C4-2B (cell line): ENCODE results near the gene ELFN1.

Experiments
- CTCF ChIP-seq: fragments of 450-650 bp; conservative IDR thresholded peaks from 2 replicates; pipeline ENCODE4 v1.5.1; 2017; ENCODE audit warnings: mild to moderate bottlenecking
- ZFX ChIP-seq: fragments of 450-650 bp; IDR thresholded peaks from 2 replicates; pipeline ENCODE4 v1.6.1; 2017

GRCh38 chr7:1706721-1707613 is 36.9 kb downstream of the ELFN1 start:
- TF ChIP-seq ZFX (no peak), CTCF (no peak)
